ENCODE data around the gene LRTM2. TPM values are rescaled to one million over a fixed set of nuclear protein-coding genes. Genes with fewer than 3 reads are reported as not detected.

The LRTM2 gene
- total and polyA plus RNA-seq, 9 of the 15 experiments (the other 6 are each of a cell fraction or from before 2014, with no cell fraction given) = 0.09 TPM; not detected in 8

DNA sequence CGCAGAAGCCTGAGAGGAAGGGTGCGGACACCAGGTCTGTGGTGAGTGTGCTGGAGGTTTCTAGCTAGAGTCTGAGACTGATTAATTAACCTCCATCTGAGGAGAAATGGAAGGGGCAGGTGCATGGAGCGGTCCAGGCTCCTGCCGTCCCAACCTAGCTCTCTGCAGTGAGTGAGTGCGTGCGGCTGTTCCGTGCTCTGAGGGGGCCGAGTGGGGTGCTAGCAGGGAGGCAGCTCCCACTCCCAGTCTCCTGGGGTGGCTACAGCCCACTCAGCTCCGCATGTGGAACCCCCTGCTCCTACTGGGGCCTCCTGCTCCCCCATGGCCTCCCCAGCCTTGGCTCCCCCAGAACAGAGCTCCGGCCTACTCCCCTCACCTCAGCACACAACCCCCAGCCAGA, 2.9 kb downstream of the LRTM2 start (continued):
- TF ChIP-seq FOXA1 (IDR thresholded peaks at IDR 0.05; ENCODE audit: borderline replicate concordance) = no peak

DNA sequence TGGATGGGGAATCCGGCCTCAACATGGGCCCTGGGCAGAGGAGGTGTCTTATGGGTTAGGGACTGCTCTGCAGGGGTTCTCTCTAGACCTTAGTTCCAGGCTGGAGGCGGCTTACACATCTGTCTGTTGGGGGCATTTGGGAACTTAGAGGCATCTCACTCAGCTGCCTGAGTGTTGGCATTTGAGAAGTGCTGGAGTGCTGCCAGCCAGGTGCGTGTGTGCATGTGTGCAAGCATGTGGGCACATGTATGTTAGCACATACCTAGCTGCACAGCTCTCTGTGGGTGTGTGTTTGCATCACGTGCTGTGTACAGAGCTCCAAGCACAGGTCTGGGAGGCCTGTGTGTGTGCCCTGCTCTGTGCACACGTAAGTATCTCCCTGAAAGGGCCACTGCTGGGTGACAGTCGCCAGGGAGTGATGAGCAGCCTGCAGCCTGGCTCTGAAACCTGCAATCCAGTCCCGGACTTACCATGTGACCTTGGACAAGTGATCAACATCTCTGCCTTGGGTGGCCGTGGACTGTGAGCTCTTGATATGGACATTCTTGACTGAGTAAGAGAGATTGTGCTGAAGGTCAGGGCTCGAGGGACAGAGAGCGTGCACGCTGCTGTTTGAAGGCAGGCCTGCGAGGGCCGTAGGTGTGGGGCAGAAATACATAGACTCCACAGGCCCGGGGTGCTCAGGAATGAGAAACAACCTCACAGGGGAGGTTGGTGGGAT, 5.2 kb downstream of the LRTM2 start:
- DNase-seq (ENCODE audit: extremely low read depth in 1 of 4, low spot score in 3 of 4) (no peak), ATAC-seq (no peak), FAIRE-seq (no peak)
- Histone ChIP-seq H3K36me3 (ENCODE audit: control insufficient read depth, insufficient read depth, low read length) (no peaks in the 10 kb centered on the region), H3K9me1 (ENCODE audit: control insufficient read depth, insufficient read depth, low read length) (no peaks in the 10 kb centered on the region), H4K20me1 (replicated peaks; ENCODE audit: control insufficient read depth, insufficient read depth, low read length) (peaks cover 10% of the 10 kb centered on the region), H3K27me3 (ENCODE audit: control insufficient read depth in 2 of 2, insufficient read depth in 2 of 2, low read length in 2 of 2) (peaks cover 16 to 91% of the 10 kb centered on the region in 2 experiments; a peak in 3 of 5 replicates), H3K9ac (ENCODE audit: insufficient read depth in 1 of 2, low read depth in 2 of 2, low read length in 2 of 2) (no peak overlapping the region), H3K4me3 (no peak overlapping the region), H3K4me2 (ENCODE audit: insufficient read depth, low read length) (no peak overlapping the region), H3K27ac (ENCODE audit: extremely low read depth, low read depth, low read length) (no peak overlapping the region), H3K4me1 (replicated peaks in 1 of 2; ENCODE audit: control insufficient read depth in 2 of 2, insufficient read depth in 2 of 2, low read length in 2 of 2) (peaks cover 0 to 18% of the 10 kb centered on the region in 2 experiments; a peak in 2 of 5 replicates), H3K9me3 (replicated peaks; ENCODE audit: control insufficient read depth, insufficient read depth, low read depth, low read length) (no peaks in the 10 kb centered on the region), H3K79me2 (ENCODE audit: control insufficient read depth, insufficient read depth, low read length) (no peaks in the 10 kb centered on the region), H2AFZ (ENCODE audit: low read depth, low read length) (no peak overlapping the region)
- BruUV-seq (replicated peaks) = no TSS peak
- intact Hi-C loops (cut with micrococcal nuclease) = no loop called here
- in situ Hi-C loops (cut with MboI) = no loop called here
- WGBS (ENCODE audit: insufficient coverage, low coverage, missing lambda C conversion rate) = 2% methylated on average over 14 of the region's 14 CpGs
- ChIA-PET CTCF (ENCODE audit: low intra/inter-chr PET ratio) (no interaction called here), POLR2A (no interaction called here)
- TF ChIP-seq CEBPB (tag; IDR thresholded peaks at IDR 0.05) (no peak), ESRRB (CRISPR knock-in tag; IDR thresholded peaks at IDR 0.05; ENCODE audit: borderline replicate concordance) (no peak), PHF20 (IDR thresholded peaks at IDR 0.05; ENCODE audit: partially characterized antibody) (no peak), SP2 (IDR thresholded peaks at IDR 0.05; ENCODE audit: extremely low read depth, low read depth, low read length, poor library complexity, severe bottlenecking) (no peak), TARDBP (IDR thresholded peaks at IDR 0.05) (no peak), NR2F6 (CRISPR knock-in tag; IDR thresholded peaks at IDR 0.05) (no peak), MYNN (IDR thresholded peaks at IDR 0.05) (no peak), MYNN (CRISPR knock-in tag; IDR thresholded peaks at IDR 0.05) (no peak), ZNF76 (CRISPR knock-in tag; IDR thresholded peaks at IDR 0.05; ENCODE audit: borderline replicate concordance) (no peak), HDAC3 (IDR thresholded peaks at IDR 0.05; ENCODE audit: borderline replicate concordance, partially characterized antibody) (no peak), ZNF133 (CRISPR knock-in tag; IDR thresholded peaks at IDR 0.05) (no peak), SMARCA5 (IDR thresholded peaks at IDR 0.05) (no peak), HDAC1 (IDR thresholded peaks at IDR 0.05) (no peak), ZNF12 (CRISPR knock-in tag; IDR thresholded peaks at IDR 0.05) (no peak)
- TF ChIP-seq, protein P1, sequence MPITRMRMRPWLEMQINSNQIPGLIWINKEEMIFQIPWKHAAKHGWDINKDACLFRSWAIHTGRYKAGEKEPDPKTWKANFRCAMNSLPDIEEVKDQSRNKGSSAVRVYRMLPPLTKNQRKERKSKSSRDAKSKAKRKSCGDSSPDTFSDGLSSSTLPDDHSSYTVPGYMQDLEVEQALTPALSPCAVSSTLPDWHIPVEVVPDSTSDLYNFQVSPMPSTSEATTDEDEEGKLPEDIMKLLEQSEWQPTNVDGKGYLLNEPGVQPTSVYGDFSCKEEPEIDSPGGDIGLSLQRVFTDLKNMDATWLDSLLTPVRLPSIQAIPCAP (CRISPR knock-in tag; IDR thresholded peaks at IDR 0.05; ENCODE audit: borderline replicate concordance) = no peak
- TF ChIP-seq, protein P2, sequence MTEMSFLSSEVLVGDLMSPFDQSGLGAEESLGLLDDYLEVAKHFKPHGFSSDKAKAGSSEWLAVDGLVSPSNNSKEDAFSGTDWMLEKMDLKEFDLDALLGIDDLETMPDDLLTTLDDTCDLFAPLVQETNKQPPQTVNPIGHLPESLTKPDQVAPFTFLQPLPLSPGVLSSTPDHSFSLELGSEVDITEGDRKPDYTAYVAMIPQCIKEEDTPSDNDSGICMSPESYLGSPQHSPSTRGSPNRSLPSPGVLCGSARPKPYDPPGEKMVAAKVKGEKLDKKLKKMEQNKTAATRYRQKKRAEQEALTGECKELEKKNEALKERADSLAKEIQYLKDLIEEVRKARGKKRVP (CRISPR knock-in tag; IDR thresholded peaks at IDR 0.05) = no peak

Measured in K562 (cell line).